Measurements from ENCODE around the gene TTC32.

Gene TTC32

DNA sequence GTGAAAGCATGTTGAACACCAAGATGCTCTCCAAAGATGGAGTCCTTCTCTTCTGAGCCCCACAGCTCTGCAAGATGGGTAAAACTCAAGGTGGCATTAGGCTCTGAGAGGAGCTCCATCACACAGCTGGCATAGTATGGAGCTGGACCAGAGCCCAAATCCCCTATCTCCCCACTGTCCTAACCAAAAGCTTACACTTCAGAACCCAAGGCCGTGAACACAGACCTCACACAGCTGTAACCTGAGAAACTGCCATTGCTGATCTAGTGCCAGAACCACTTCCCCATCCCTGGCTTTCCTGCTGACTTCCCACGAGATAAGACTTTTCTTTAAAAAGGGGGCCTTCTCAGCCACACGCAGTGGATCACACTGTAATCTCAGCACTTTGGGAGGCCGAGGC is 25.0 kb downstream of the TTC32 start:
- Mint-ChIP-seq H3K27ac (no peak overlapping the region), H3K9me3 (peaks cover 0 to 6% of the 10 kb centered on the region in 2 donors), H3K27me3 (no peaks in the 10 kb centered on the region), H3K4me1 (peaks cover 9 to 27% of the 10 kb centered on the region in 2 donors), H3K36me3 (peaks cover 3 to 18% of the 10 kb centered on the region in 2 donors), H3K4me3 (no peak overlapping the region)
- DNase-seq (no peak), ATAC-seq (replicated peaks) (no peak)

DNA sequence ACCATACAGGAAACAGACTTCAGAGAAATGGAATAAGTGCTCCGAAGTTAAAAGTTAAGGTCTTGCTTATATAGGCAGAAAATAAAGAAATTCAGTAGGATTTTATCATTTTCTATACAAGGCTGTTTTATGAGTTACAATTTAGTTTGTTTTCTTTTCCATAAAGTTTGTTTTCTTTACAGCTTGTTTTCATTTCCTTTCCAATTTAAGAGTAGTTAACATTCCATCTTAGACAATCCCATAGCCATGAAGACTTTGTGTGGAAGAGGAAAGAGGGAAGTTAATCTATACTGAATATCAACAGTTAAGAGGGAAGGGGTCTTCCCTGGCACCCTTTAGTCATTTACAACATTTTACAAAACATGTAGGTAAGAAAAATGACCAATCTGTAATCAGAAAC is 26.5 kb downstream of the TTC32 start:
- H3K4me1 Mint-ChIP-seq: peaks cover 5 to 13% of the 10 kb centered on the region in 2 donors
- DNase-seq: no peak
- no peak overlapping the region for H3K27ac Mint-ChIP-seq
- peaks cover 0 to 3% of the 10 kb centered on the region in 2 donors for H3K9me3 Mint-ChIP-seq
- H3K4me3 Mint-ChIP-seq: no peak overlapping the region
- H3K27me3 Mint-ChIP-seq: no peaks in the 10 kb centered on the region
- ATAC-seq (replicated peaks): no peak
- peaks cover 3 to 17% of the 10 kb centered on the region in 2 donors for H3K36me3 Mint-ChIP-seq

DNA sequence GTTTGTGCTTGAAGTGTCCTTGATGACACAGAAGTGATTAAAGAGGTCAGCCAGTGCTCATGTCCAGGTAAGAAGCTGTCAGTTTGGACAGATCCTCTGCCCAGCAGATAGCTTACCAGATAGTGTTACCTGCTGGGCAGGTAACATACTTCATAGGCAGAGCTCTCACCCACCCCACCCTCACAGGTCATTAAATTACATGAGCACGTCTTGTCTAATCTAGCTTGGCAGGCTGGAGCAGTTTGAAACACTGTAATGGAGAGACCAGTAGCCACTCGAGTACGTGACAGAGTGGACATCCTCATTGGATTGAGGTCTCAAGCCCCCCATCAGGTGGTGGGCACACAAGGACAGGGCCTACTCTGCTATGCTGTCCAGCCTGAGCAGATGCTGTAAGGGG is 27.1 kb downstream of the TTC32 start:
- Mint-ChIP-seq H3K27me3 (no peaks in the 10 kb centered on the region), H3K9me3 (no peaks in the 10 kb centered on the region), H3K4me3 (no peak overlapping the region), H3K4me1 (peaks cover 6 to 10% of the 10 kb centered on the region in 2 donors), H3K36me3 (peaks cover 3 to 14% of the 10 kb centered on the region in 2 donors), H3K27ac (no peak overlapping the region)
- DNase-seq (no peak), ATAC-seq (replicated peaks) (no peak)

GRCh38 chr2:19873014-19873413 is 28.8 kb downstream of the TTC32 start:
- Mint-ChIP-seq H3K27me3 (no peaks in the 10 kb centered on the region), H3K27ac (no peak overlapping the region), H3K36me3 (peaks cover 0 to 8% of the 10 kb centered on the region in 2 donors), H3K4me3 (no peak overlapping the region), H3K4me1 (peaks cover 17 to 20% of the 10 kb centered on the region in 2 donors), H3K9me3 (no peaks in the 10 kb centered on the region)
- ATAC-seq (replicated peaks) (no peak), DNase-seq (no peak)

DNA sequence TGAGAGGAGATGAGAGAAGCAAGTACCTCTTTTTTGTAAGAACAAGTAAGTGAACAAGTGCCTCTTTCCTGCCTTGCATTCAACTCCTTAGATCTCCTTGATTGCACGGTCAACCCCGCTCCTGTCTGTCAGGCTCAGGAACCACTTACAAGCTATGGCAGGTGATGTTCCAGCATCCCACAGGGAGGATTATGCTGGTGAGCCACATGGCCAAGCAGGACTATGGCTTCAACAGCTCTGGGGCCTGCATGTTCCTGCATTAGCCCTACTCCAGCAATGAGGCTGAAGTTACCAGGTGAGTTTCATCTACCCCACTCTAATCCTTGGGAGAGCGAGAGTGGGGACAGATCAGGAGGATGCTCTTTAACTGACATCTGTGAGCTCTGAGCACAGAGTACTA is 29.5 kb downstream of the TTC32 start:
- Mint-ChIP-seq H3K36me3 (peaks cover 0 to 8% of the 10 kb centered on the region in 2 donors), H3K4me3 (no peak overlapping the region), H3K4me1 (peaks cover 17 to 21% of the 10 kb centered on the region in 2 donors), H3K27me3 (peaks cover 0 to 3% of the 10 kb centered on the region in 2 donors), H3K9me3 (no peaks in the 10 kb centered on the region), H3K27ac (no peak overlapping the region)
- no peak for ATAC-seq (replicated peaks)
- DNase-seq: no peak

DNA sequence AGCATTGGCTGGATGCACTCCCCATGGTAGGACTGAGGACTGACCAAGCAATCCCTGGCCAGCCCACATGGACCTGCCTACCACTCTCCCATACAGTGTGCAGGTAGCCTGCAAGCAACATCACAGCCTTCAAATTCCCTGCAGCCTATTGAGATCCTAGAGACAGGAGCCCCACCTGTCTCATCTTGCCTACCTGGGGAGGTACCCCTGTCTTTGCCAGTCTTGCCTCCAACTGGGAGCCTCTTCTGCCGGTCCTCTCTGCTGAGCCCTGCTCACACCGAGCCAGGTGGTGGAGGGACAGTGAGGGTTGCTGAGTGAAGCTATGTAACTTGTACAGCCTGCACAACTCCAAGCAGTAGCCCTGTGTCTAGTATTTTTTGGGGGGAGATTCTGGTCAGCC is 29.9 kb downstream of the TTC32 start:
- H3K36me3 Mint-ChIP-seq: peaks cover 0 to 6% of the 10 kb centered on the region in 2 donors
- H3K9me3 Mint-ChIP-seq: no peaks in the 10 kb centered on the region
- ATAC-seq (replicated peaks): no peak

DNA sequence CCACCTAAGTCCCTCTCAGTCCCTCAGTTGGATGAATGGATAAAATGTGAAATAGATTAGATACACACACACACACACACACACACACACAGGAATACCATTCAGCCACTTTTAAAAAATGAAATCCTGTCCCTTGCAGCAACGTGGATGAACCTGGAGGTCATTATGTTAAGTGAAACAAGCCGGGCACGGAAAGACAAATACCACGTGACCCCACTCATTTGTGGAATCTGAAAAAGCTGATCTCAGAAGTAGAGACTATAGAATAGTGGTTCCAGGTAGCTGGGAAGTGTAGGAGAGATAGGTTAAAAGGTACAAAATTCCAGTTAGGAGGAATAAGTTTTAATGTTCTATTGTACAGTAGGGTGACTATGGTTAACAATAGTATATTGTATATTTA is 31.0 kb downstream of the TTC32 start:
- no peak for DNase-seq
- Mint-ChIP-seq H3K27me3 (peaks cover 0 to 4% of the 10 kb centered on the region in 2 donors), H3K4me3 (no peak overlapping the region), H3K4me1 (peaks cover 17 to 21% of the 10 kb centered on the region in 2 donors), H3K9me3 (no peaks in the 10 kb centered on the region), H3K27ac (no peak overlapping the region), H3K36me3 (peaks cover 0 to 3% of the 10 kb centered on the region in 2 donors)
- no peak for ATAC-seq (replicated peaks)

More for the DNA sequence above, 29.9 kb downstream of the TTC32 start:
- Mint-ChIP-seq H3K4me3 (no peak overlapping the region), H3K27ac (no peak overlapping the region), H3K4me1 (peaks cover 17 to 21% of the 10 kb centered on the region in 2 donors), H3K27me3 (peaks cover 0 to 4% of the 10 kb centered on the region in 2 donors)
- DNase-seq: no peak

GRCh38 chr2:19868701-19869580 is 32.8 kb downstream of the TTC32 start:
- peak; percentile 27 for DNase-seq

DNA sequence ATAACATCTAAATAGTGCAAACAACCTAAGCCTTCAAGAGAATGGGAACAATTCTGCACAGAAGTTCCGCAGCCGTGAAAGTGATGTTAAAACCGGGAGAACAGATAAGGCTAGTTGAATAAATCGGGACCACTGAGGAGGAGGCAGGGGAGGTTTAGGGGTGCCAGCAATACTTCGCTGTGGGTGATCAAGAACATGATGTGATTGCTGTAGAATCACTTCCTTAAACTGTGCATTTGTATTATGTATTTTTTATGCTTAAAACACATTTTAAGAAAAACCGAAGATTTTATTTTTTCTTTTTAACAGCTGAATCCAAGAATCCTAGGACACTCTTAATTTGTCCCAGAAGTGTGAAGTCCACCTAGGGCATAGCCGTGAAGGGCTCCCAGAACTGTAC is 33.6 kb downstream of the TTC32 start:
- Mint-ChIP-seq H3K9me3 (no peaks in the 10 kb centered on the region), H3K36me3 (peaks cover 0 to 3% of the 10 kb centered on the region in 2 donors), H3K4me1 (peaks cover 23 to 33% of the 10 kb centered on the region in 2 donors), H3K27ac (peak overlapping the region; percentile 98), H3K27me3 (peaks cover 0 to 5% of the 10 kb centered on the region in 2 donors), H3K4me3 (peak overlapping the region; percentile 96 to 99)
- peak; percentile 23 to 38 for ATAC-seq (replicated peaks)
- DNase-seq: no peak

More at GRCh38 chr2:19868701-19869580, 32.8 kb downstream of the TTC32 start:
- Mint-ChIP-seq H3K36me3 (peaks cover 0 to 3% of the 10 kb centered on the region in 2 donors), H3K4me1 (peaks cover 23 to 28% of the 10 kb centered on the region in 2 donors), H3K27me3 (peaks cover 0 to 4% of the 10 kb centered on the region in 2 donors), H3K9me3 (no peaks in the 10 kb centered on the region), H3K27ac (peak overlapping the region; percentile 98), H3K4me3 (peak overlapping the region; percentile 96 to 99)
- ATAC-seq (replicated peaks): peak; percentile 82 to 87

DNA sequence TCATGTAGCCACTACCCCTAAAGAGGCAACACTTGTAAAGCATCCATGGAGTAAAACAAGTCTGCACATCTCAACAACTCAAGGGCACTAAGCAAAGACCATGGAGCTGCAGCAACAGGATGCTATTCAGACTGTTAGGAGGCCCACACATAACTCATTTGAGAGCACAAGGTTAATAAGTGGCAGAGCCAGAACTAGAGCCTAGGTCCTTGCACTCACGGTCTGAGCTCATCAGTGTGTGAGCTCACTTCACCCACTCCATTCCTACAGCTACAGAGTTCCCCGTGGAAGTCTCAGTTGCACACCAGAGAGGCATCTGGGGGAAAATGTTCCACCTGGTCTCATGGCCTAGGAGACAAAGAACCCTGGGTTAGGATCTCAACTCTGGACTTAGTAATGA is 35.0 kb downstream of the TTC32 start:
- Mint-ChIP-seq H3K36me3 (no peaks in the 10 kb centered on the region), H3K27me3 (peaks cover 7 to 11% of the 10 kb centered on the region in 2 donors), H3K27ac (no peak overlapping the region), H3K4me3 (no peak overlapping the region), H3K4me1 (peaks cover 23 to 35% of the 10 kb centered on the region in 2 donors), H3K9me3 (no peaks in the 10 kb centered on the region)
- DNase-seq: no peak
- no peak for ATAC-seq (replicated peaks)

DNA sequence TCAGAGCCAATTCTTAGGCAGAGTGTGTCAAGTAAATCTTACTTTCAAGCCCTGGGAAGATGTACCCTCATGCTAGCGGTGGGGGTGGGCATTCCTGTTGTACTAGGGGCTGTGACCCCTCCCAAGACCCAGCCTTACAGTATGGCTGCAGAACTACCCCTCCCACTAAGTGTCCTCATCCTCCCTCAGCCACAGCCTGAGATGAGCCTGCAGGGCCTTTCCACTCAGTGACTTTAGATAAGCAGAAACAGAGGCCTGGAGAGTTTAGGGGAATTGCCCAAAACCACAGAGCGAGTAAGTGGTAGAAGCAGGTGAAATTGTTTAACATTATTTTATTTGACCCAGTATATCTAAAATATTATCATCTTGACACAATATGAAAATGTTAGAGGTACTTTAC is 36.6 kb downstream of the TTC32 start:
- Mint-ChIP-seq H3K4me3 (no peak overlapping the region), H3K4me1 (peaks cover 23 to 35% of the 10 kb centered on the region in 2 donors), H3K36me3 (no peaks in the 10 kb centered on the region), H3K27me3 (peaks cover 12 to 14% of the 10 kb centered on the region in 2 donors), H3K9me3 (no peaks in the 10 kb centered on the region), H3K27ac (no peak overlapping the region)
- DNase-seq: no peak
- peak in 1 of 2 donors; percentile 52 for ATAC-seq (replicated peaks)

GRCh38 chr2:19864381-19864780 is 37.4 kb downstream of the TTC32 start:
- H3K9me3 Mint-ChIP-seq: no peaks in the 10 kb centered on the region
- no peak for ATAC-seq (replicated peaks)
- H3K27ac Mint-ChIP-seq: no peak overlapping the region

DNA sequence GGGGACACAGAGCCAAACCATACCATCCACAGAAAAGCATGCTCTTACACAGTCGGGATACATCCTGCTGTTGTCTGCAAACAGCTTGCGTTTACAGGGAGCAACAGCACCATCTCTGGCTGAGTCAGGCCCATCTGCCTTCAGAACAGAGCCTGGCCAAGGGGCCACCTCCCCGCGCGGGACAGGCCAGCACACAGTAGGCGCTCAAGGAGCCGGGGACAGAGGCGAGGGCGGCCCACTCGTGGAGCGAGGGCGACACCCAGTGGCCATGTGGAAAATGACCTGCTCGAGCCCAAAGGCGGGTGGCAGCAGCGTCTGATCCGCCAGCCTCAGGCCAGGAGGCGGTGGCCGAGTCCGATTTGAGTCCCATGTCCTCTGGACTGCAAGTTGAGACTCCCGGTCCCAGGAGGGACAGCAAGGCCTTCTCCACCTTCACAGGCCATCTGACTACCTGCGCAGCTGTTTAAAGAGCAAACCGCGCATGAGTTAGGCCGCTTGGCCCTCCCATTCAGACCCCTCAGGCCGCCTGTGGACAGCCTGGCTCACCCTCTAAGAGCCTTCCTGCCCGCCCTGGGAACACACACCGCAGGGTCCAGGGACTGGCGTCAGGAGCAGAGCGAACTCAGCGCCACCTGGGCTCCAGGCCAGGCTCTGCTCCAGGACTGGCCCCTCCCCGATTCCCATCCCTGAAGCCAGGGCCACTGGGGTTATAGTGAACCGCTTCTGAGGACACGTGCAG is 38.3 kb downstream of the TTC32 start:
- peaks cover 8 to 20% of the 10 kb centered on the region in 2 donors for H3K4me1 Mint-ChIP-seq
- no peak overlapping the region for H3K27ac Mint-ChIP-seq
- H3K9me3 Mint-ChIP-seq: no peaks in the 10 kb centered on the region
- H3K36me3 Mint-ChIP-seq: no peaks in the 10 kb centered on the region
- peak; percentile 47 for DNase-seq
- H3K27me3 Mint-ChIP-seq: peaks cover 12 to 15% of the 10 kb centered on the region in 2 donors
- peak; percentile 77 to 79 for ATAC-seq (replicated peaks)
- no peak overlapping the region for H3K4me3 Mint-ChIP-seq

More at GRCh38 chr2:19864381-19864780, 37.4 kb downstream of the TTC32 start:
- peaks cover 15 to 29% of the 10 kb centered on the region in 2 donors for H3K4me1 Mint-ChIP-seq
- H3K27me3 Mint-ChIP-seq: peaks cover 12 to 15% of the 10 kb centered on the region in 2 donors
- no peak overlapping the region for H3K4me3 Mint-ChIP-seq
- no peaks in the 10 kb centered on the region for H3K36me3 Mint-ChIP-seq
- DNase-seq: no peak

GRCh38 chr2:19861813-19862212 is 40.0 kb downstream of the TTC32 start:
- Mint-ChIP-seq H3K36me3 (no peaks in the 10 kb centered on the region), H3K9me3 (no peaks in the 10 kb centered on the region), H3K4me3 (no peak overlapping the region), H3K27me3 (peaks cover 14 to 22% of the 10 kb centered on the region in 2 donors), H3K4me1 (peaks cover 6 to 14% of the 10 kb centered on the region in 2 donors), H3K27ac (no peak overlapping the region)
- DNase-seq (no peak), ATAC-seq (replicated peaks) (no peak)
